ENCODE data around the gene DPY30.

DNA sequence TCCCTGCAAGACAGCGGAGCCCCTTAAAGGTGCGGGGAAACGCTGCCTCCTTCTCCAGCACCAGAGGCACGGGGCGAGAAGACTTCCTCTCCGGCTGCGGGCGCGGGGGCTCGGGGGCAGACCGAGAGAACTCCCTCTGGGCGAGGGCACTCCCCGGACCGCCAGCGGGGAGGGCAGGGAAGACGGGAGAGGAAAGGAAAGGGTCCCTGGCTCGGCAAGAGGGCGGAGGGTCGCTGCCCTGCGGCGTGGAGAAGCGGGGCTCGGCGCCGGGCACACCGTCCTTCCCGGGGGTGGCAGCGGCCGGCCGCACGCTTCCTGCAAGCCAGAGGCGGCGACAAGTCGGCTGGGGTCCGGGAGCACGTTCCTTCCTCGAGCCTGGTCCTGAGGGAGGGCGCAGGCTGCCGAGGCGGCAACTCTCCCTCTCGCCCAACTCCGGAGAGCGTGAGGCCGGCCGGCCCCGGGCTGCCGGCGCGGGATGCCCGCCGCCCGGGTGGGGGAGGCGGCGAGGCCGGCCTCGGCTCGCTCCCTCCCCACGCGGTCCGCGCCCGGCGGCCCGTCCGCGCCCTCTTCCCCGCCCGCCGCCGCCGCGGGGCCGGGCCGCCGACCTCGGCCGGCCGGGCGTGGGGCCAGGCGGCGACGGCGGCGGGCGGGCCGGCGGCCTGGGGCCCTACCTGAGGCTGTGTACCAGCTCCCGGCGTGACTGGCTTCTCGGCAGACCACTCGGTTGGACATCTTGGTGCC lies 29.9 kb downstream of the DPY30 start:
- TF ChIP-seq, protein P1, sequence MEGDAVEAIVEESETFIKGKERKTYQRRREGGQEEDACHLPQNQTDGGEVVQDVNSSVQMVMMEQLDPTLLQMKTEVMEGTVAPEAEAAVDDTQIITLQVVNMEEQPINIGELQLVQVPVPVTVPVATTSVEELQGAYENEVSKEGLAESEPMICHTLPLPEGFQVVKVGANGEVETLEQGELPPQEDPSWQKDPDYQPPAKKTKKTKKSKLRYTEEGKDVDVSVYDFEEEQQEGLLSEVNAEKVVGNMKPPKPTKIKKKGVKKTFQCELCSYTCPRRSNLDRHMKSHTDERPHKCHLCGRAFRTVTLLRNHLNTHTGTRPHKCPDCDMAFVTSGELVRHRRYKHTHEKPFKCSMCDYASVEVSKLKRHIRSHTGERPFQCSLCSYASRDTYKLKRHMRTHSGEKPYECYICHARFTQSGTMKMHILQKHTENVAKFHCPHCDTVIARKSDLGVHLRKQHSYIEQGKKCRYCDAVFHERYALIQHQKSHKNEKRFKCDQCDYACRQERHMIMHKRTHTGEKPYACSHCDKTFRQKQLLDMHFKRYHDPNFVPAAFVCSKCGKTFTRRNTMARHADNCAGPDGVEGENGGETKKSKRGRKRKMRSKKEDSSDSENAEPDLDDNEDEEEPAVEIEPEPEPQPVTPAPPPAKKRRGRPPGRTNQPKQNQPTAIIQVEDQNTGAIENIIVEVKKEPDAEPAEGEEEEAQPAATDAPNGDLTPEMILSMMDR (IDR thresholded peaks at IDR 0.05) = no peak
- TF ChIP-seq POLR2A (IDR thresholded peaks at IDR 0.05) = no peak
